Kidney (tissue), 14 donors: ENCODE data around the gene WNT3A. TPM values are rescaled to one million over a fixed set of nuclear protein-coding genes. Genes with fewer than 3 reads are reported as not detected.

ENCODE experiments used
- DNase-seq, 5 donors: peaks; one replicate each; pipeline ENCODE4 v3.0.0-alpha.2; 2013 to 2020
- FAIRE-seq: peaks from 2 replicates; lab custom pipeline; 2012; peaks lifted over from hg19 to GRCh38; lab: Jason Lieb, UNC
- H3K27ac ChIP-seq, 2 donors: one replicate each; pipeline ENCODE4 v1.7.0; 2013; ENCODE audit warnings: low read depth in 2 of 2, low read length in 2 of 2, inconsistent platforms in 1 of 2
- H3K27me3 ChIP-seq: one replicate; pipeline ENCODE4 v1.7.1; 2013; ENCODE audit warnings: low read length, inconsistent platforms; ENCODE audit not compliant: control insufficient read depth, insufficient read depth
- H3K36me3 ChIP-seq, 3 donors: one replicate each; pipeline versions ENCODE4 v1.7.0 to v1.7.1; 2013; ENCODE audit warnings: low read length in 3 of 3, control low read depth in 1 of 3, inconsistent platforms in 1 of 3; ENCODE audit not compliant: insufficient read depth in 3 of 3, control insufficient read depth in 2 of 3
- H3K4me1 ChIP-seq, 3 donors: one replicate each; pipeline versions ENCODE4 v1.7.0 to v1.7.1; 2013; ENCODE audit warnings: low read length in 3 of 3, inconsistent platforms in 1 of 3, low read depth in 1 of 3; ENCODE audit not compliant: control insufficient read depth in 2 of 3, insufficient read depth in 2 of 3
- H3K4me3 ChIP-seq, 3 donors: one replicate each; pipeline versions ENCODE4 v1.7.0 to v1.8.1; 2013; ENCODE audit warnings: low read length in 3 of 3, control low read depth in 1 of 3, inconsistent platforms in 1 of 3
- H3K9ac ChIP-seq, 3 donors: one replicate each; pipeline versions ENCODE4 v1.7.0 to v1.7.1; 2013; ENCODE audit warnings: low read length in 3 of 3, control low read depth in 1 of 3, inconsistent platforms in 1 of 3
- H3K9me3 ChIP-seq, 3 donors: one replicate each; pipeline versions ENCODE4 v1.7.0 to v1.7.1; 2013; ENCODE audit warnings: low read length in 3 of 3, control low read depth in 1 of 3, inconsistent platforms in 1 of 3; ENCODE audit not compliant: control insufficient read depth in 2 of 3, insufficient read depth in 1 of 3
- intact Hi-C: fragments of 100-400 bp; cut with DNase I; formaldehyde crosslinking; loops from one replicate; pipeline ENCODE4 v1.11.1; 2022
- microRNA-seq: library from miRNA; unstranded; fragments of <30 nt; microRNA quantifications from one replicate; pipeline ENCODE4 v1.2.0, GENCODE V29; 2020
- polyA plus RNA-seq: library from polyadenylated mRNA; stranded (reverse); fragments of 350-450 nt; fragmentation: Illumina TruSeq; extraction: RNeasy Lipid Tissue Mini Kit (QIAGEN cat#74804); gene quantifications from one replicate; pipeline ENCODE4 v1.2.3, GENCODE V29; 2014; ENCODE audit warnings: low read depth, low replicate concordance; ENCODE audit not compliant: insufficient read depth
- total RNA-seq: library from RNA; stranded (reverse); fragmentation: NEBNext Ultra II Directional; extraction: Animal tissue kit (Norgen Biotek cat#: 25700); gene quantifications from one replicate; pipeline ENCODE4 v1.2.1, GENCODE V29; 2021
- TF ChIP-seq, protein P1 (sequence below): IDR thresholded peaks from 3 replicates; pipeline ENCODE4 v1.5.1; 2012; ENCODE audit warnings: mild to moderate bottlenecking, moderate library complexity, borderline replicate concordance; ENCODE audit not compliant: insufficient read depth; ENCODE audit errors: extremely low read depth
- donor health status: control.
- donor health status: control.
- donor health status: control.
- donor health status: control.
- donor health status: control.
- donor health status: DM: yes; HTN: yes; CAD: no.
- donor health status: Normal renal cell carcinoma (clear cell type).

The WNT3A gene
- total and polyA plus RNA-seq, 2 donors from 2014 or later = not detected

DNA sequence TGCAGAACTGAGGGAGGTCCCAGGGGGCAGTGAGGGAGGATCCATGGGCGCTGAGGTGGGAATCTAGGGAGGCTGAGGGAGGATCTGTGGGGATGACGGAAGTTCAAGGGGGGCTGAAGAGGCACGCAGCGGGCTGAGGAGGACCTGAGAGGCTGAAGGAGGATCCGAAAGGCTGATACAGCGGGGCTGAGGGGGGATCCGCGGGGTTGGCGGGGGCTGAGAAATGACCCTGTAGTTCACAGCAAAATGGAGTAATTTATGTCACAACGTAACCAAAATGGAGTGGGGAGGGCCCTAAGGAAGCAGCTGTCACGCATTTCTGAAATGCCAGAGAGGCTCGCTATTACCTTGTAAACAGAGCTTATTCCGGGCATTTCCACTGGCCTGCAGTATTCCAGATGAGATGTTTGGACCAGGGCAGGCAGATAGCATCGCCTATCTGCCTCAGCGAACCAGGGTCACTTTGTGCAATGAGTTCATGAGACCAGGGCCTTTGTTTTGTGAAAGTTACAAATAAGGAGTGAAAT lies 103.2 kb downstream of the WNT3A start:
- Histone ChIP-seq H3K4me3 (peak overlapping the region; percentile 70 to 94 (median 84)), H3K9me3 (no peaks in the 10 kb centered on the region), H3K27ac (peak overlapping the region; percentile 77 to 97), H3K4me1 (peaks cover 0 to 17% (median 0%) of the 10 kb centered on the region in 3 donors), H3K9ac (peak overlapping the region; percentile 58 to 99 (median 91)), H3K27me3 (no peaks in the 10 kb centered on the region), H3K36me3 (peaks cover 0 to 11% (median 6%) of the 10 kb centered on the region in 3 donors)
- intact Hi-C loops = no loop called here
- DNase-seq (peak in 2 of 5 donors; percentile 68 to 81), FAIRE-seq (no peak)
- TF ChIP-seq, protein P1, sequence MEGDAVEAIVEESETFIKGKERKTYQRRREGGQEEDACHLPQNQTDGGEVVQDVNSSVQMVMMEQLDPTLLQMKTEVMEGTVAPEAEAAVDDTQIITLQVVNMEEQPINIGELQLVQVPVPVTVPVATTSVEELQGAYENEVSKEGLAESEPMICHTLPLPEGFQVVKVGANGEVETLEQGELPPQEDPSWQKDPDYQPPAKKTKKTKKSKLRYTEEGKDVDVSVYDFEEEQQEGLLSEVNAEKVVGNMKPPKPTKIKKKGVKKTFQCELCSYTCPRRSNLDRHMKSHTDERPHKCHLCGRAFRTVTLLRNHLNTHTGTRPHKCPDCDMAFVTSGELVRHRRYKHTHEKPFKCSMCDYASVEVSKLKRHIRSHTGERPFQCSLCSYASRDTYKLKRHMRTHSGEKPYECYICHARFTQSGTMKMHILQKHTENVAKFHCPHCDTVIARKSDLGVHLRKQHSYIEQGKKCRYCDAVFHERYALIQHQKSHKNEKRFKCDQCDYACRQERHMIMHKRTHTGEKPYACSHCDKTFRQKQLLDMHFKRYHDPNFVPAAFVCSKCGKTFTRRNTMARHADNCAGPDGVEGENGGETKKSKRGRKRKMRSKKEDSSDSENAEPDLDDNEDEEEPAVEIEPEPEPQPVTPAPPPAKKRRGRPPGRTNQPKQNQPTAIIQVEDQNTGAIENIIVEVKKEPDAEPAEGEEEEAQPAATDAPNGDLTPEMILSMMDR = no peak

DNA sequence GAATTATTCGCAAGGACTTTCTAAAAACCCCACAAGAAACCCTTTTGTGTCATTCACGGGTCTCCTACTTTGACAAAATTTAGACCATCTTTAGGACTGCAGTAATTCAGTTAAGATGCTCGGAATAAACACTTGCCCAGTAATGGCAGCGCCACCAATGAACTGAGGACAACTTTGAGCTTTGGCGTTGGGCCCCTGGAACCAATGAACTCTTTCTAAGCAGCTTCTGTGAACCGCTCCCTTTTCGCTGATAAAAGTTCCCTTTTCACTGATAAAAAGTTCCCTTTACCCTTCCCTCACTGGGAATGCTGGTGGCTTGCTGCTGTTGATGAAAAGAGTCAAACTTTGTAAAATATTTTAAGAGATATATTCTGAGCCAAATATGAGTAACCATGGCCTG lies 103.8 kb downstream of the WNT3A start:
- peak overlapping the region in 2 of 3 donors; percentile 22 to 99 for H3K9ac ChIP-seq
- H3K27me3 ChIP-seq = no peaks in the 10 kb centered on the region
- intact Hi-C loops = no loop called here
- TF ChIP-seq, protein P1 = no peak
- peaks cover 0 to 11% (median 6%) of the 10 kb centered on the region in 3 donors for H3K36me3 ChIP-seq
- H3K4me3 ChIP-seq = peak overlapping the region in 2 of 3 donors; percentile 70 to 94
- peaks cover 0 to 17% (median 0%) of the 10 kb centered on the region in 3 donors for H3K4me1 ChIP-seq
- H3K27ac ChIP-seq = peak overlapping the region; percentile 14 to 77
- FAIRE-seq = no peak
- DNase-seq = peak in 1 of 5 donors; percentile 37
- H3K9me3 ChIP-seq = no peaks in the 10 kb centered on the region

Small RNA genes lying within 50 kb of the gene (microRNA-seq; reads per million reads assigned to microRNA genes)
- gene MIR3620 = 3.4 reads per million, percentile 2 among the genes with 10 or more reads in this experiment

Other genes with a start within 250 kb of the WNT3A start
- gene PRSS38, start 191.3 kb upstream of the WNT3A start, total RNA-seq = not detected
- not detected for gene PRSS38, start 191.3 kb upstream of the WNT3A start, polyA plus RNA-seq
- gene WNT9A, start 59.1 kb upstream of the WNT3A start, total RNA-seq = 3.1 TPM
- gene WNT9A, start 59.1 kb upstream of the WNT3A start, polyA plus RNA-seq = 0.58 TPM
- gene ARF1, start 75.7 kb downstream of the WNT3A start, total RNA-seq = 383 TPM
- gene ARF1, start 75.7 kb downstream of the WNT3A start, polyA plus RNA-seq = 398 TPM
- gene C1orf35, start 96.3 kb downstream of the WNT3A start, total RNA-seq = 17.4 TPM
- gene C1orf35, start 96.3 kb downstream of the WNT3A start, polyA plus RNA-seq = 17.6 TPM
- 37.8 TPM for gene MRPL55, start 102.3 kb downstream of the WNT3A start, total RNA-seq
- 141 TPM for gene MRPL55, start 102.3 kb downstream of the WNT3A start, polyA plus RNA-seq
- gene GUK1, start 133.3 kb downstream of the WNT3A start, total RNA-seq = 221 TPM
- gene GUK1, start 133.3 kb downstream of the WNT3A start, polyA plus RNA-seq = 410 TPM
- gene GJC2, start 142.9 kb downstream of the WNT3A start, total RNA-seq = 6.0 TPM
- gene GJC2, start 142.9 kb downstream of the WNT3A start, polyA plus RNA-seq = 0.73 TPM
- 13.0 TPM for gene IBA57, start 158.8 kb downstream of the WNT3A start, total RNA-seq
- gene IBA57, start 158.8 kb downstream of the WNT3A start, polyA plus RNA-seq = 4.7 TPM
- gene OBSCN, start 201.0 kb downstream of the WNT3A start, total RNA-seq = 30.0 TPM
- gene OBSCN, start 201.0 kb downstream of the WNT3A start, polyA plus RNA-seq = 14.5 TPM